Measurements from ENCODE around the gene IL33. TPM values are rescaled to one million over a fixed set of nuclear protein-coding genes. Genes with fewer than 3 reads are reported as not detected.

Gene IL33
- total RNA-seq, 4 donors from 2014 or later, result 63.1 to 178 (median 104) TPM

GRCh38 chr9:6229186-6229585 is 13.6 kb downstream of the IL33 start:
- TF ChIP-seq EP300 (IDR thresholded peaks at IDR 0.05) (no peak), POLR2AphosphoS5 (IDR thresholded peaks at IDR 0.05) (no peak), CTCF (IDR thresholded peaks at IDR 0.05) (no peak), POLR2A (IDR thresholded peaks at IDR 0.05; ENCODE audit: low read depth) (no peak)
- Histone ChIP-seq H3K27ac (replicated peaks in 1 of 4) (peak overlapping the region; percentile 4 to 59 (median 30)), H3K36me3 (no peaks in the 10 kb centered on the region), H3K9me3 (no peaks in the 10 kb centered on the region), H3K27me3 (no peaks in the 10 kb centered on the region), H3K4me1 (peaks cover 29 to 95% (median 90%) of the 10 kb centered on the region in 4 donors), H3K4me3 (peak overlapping the region in 1 of 4 donors; percentile 15)
- WGBS, result 35% methylated on average over 2 of the region's 2 CpGs
- intact Hi-C loops (cut with DNase I), result no loop called here
- DNase-seq (ENCODE audit: extremely low spot score), result no peak

GRCh38 chr9:6229619-6230018 is 14.0 kb downstream of the IL33 start:
- Histone ChIP-seq H3K27ac (replicated peaks in 1 of 4) (peak overlapping the region in 3 of 4 donors; percentile 9 to 59 (median 51)), H3K9me3 (no peaks in the 10 kb centered on the region), H3K4me1 (peaks cover 24 to 94% (median 88%) of the 10 kb centered on the region in 4 donors), H3K4me3 (peak overlapping the region in 1 of 4 donors; percentile 15), H3K36me3 (no peaks in the 10 kb centered on the region), H3K27me3 (no peaks in the 10 kb centered on the region)
- no peak for TF ChIP-seq POLR2AphosphoS5 (IDR thresholded peaks at IDR 0.05)
- TF ChIP-seq POLR2A (IDR thresholded peaks at IDR 0.05; ENCODE audit: low read depth), result no peak
- TF ChIP-seq EP300 (IDR thresholded peaks at IDR 0.05), result no peak
- TF ChIP-seq CTCF (IDR thresholded peaks at IDR 0.05), result no peak
- intact Hi-C loops (cut with DNase I), result no loop called here
- DNase-seq (ENCODE audit: extremely low spot score), result no peak
- WGBS, result 28% methylated on average over 1 of the region's 1 CpG

- 66% methylated on average over 2 of the region's 2 CpGs for WGBS
Measured at GRCh38 chr9:6230037-6230780, 14.6 kb downstream of the IL33 start.

GRCh38 chr9:6232336-6232945 is 16.8 kb downstream of the IL33 start:
- intact Hi-C loops (cut with DNase I), result no loop called here
- H3K27me3 ChIP-seq, result no peaks in the 10 kb centered on the region
- H3K9me3 ChIP-seq, result no peaks in the 10 kb centered on the region
- H3K36me3 ChIP-seq, result no peaks in the 10 kb centered on the region
- no peak for TF ChIP-seq POLR2A (IDR thresholded peaks at IDR 0.05; ENCODE audit: low read depth)
- TF ChIP-seq EP300 (IDR thresholded peaks at IDR 0.05), result no peak
- no peak for TF ChIP-seq POLR2AphosphoS5 (IDR thresholded peaks at IDR 0.05)
- no peak for TF ChIP-seq CTCF (IDR thresholded peaks at IDR 0.05)
- no peak for DNase-seq (ENCODE audit: extremely low spot score)
- no peak overlapping the region for H3K27ac ChIP-seq (replicated peaks in 1 of 4)
- H3K4me3 ChIP-seq, result no peak overlapping the region
- H3K4me1 ChIP-seq, result peaks cover 12 to 74% (median 68%) of the 10 kb centered on the region in 4 donors

More at GRCh38 chr9:6230037-6230780, 14.6 kb downstream of the IL33 start:
- Histone ChIP-seq H3K4me3 (no peak overlapping the region), H3K27ac (replicated peaks in 1 of 4) (peak overlapping the region in 2 of 4 donors; percentile 51 to 59), H3K9me3 (no peaks in the 10 kb centered on the region), H3K27me3 (no peaks in the 10 kb centered on the region), H3K36me3 (no peaks in the 10 kb centered on the region), H3K4me1 (peaks cover 23 to 88% (median 82%) of the 10 kb centered on the region in 4 donors)
- intact Hi-C loops (cut with DNase I), result no loop called here
- no peak for DNase-seq (ENCODE audit: extremely low spot score)
- no peak for TF ChIP-seq EP300 (IDR thresholded peaks at IDR 0.05)

GRCh38 chr9:6234014-6234413 is 18.4 kb downstream of the IL33 start:
- Histone ChIP-seq H3K4me1 (peaks cover 9 to 65% (median 62%) of the 10 kb centered on the region in 4 donors), H3K36me3 (no peaks in the 10 kb centered on the region), H3K9me3 (no peaks in the 10 kb centered on the region), H3K27me3 (no peaks in the 10 kb centered on the region), H3K4me3 (no peak overlapping the region), H3K27ac (replicated peaks in 1 of 4) (no peak overlapping the region)
- TF ChIP-seq CTCF (IDR thresholded peaks at IDR 0.05) (no peak), EP300 (IDR thresholded peaks at IDR 0.05) (no peak), POLR2A (IDR thresholded peaks at IDR 0.05; ENCODE audit: low read depth) (no peak), POLR2AphosphoS5 (IDR thresholded peaks at IDR 0.05) (no peak)
- no peak for DNase-seq (ENCODE audit: extremely low spot score)
- WGBS, result 24% methylated on average over 1 of the region's 1 CpG
- intact Hi-C loops (cut with DNase I), result no loop called here

Data from esophagus muscularis mucosa (tissue), 4 donors.